A673 (cell line): Measurements from ENCODE around the gene GSAP. TPM values are rescaled to one million over a fixed set of nuclear protein-coding genes. Genes with fewer than 3 reads are reported as not detected.

Experiments
- BruUV-seq: library from RNA; stranded (reverse); fragments of 400-500 nt; replicated peaks from 2 replicates; lab custom pipeline; 2021; lab: Mats Ljungman, UMichigan
- CTCF ChIA-PET: fragments of 300-600 bp; sonication (Branson Sonifier 250); formaldehyde crosslinking; loops from one replicate; lab custom pipeline; 2022; ENCODE audit warnings: antibody characterized with exemption; lab: Charles Lee
- POLR2A ChIA-PET: fragments of 300-600 bp; sonication (Branson Sonifier 250); formaldehyde crosslinking; loops from one replicate; lab custom pipeline; 2022; ENCODE audit warnings: antibody characterized with exemption; ENCODE audit not compliant: low non-redundant PET; lab: Charles Lee
- DNase-seq: peaks from one replicate; pipeline ENCODE4 v3.0.0-alpha.2; 2015; ENCODE audit warnings: low spot score
- H3K27ac ChIP-seq: fragments of 200-600 bp; sonication (generic); 2 replicates; pipeline ENCODE4 v1.5.1; 2016; ENCODE audit warnings: mixed run types, low read depth, mild to moderate bottlenecking, mixed read lengths, antibody characterized with exemption, low read length; ENCODE audit not compliant: poor library complexity, severe bottlenecking
- H3K27me3 ChIP-seq: fragments of 200-600 bp; sonication (generic); replicated peaks from 2 replicates; pipeline ENCODE4 v1.6.1; 2017; ENCODE audit warnings: mixed run types, low read depth, mild to moderate bottlenecking, mixed read lengths, antibody characterized with exemption, low read length; ENCODE audit not compliant: insufficient read depth, poor library complexity
- H3K36me3 ChIP-seq: fragments of 200-600 bp; sonication (generic); 2 replicates; pipeline ENCODE4 v1.6.1; 2016; ENCODE audit warnings: mixed run types, mild to moderate bottlenecking, mixed read lengths, antibody characterized with exemption, low read length; ENCODE audit not compliant: insufficient read depth, poor library complexity, severe bottlenecking
- H3K4me1 ChIP-seq: fragments of 200-600 bp; sonication (generic); 2 replicates; pipeline ENCODE4 v1.6.1; 2017; ENCODE audit warnings: mixed run types, mild to moderate bottlenecking, mixed read lengths, antibody characterized with exemption, low read length; ENCODE audit not compliant: insufficient read depth, poor library complexity, severe bottlenecking
- H3K4me3 ChIP-seq: fragments of 200-600 bp; sonication (generic); 2 replicates; pipeline ENCODE4 v1.5.1; 2016; ENCODE audit warnings: low read depth, mixed run types, mild to moderate bottlenecking, mixed read lengths, low read length; ENCODE audit not compliant: poor library complexity, severe bottlenecking
- H3K9me3 ChIP-seq: fragments of 200-600 bp; sonication (generic); 2 replicates; pipeline ENCODE4 v1.6.1; 2016; ENCODE audit warnings: mixed run types, low read depth, mild to moderate bottlenecking, mixed read lengths, antibody characterized with exemption, low read length; ENCODE audit not compliant: poor library complexity, severe bottlenecking
- CTCF ChIP-seq: fragments of 300-800, 200-600 bp; sonication (generic); conservative IDR thresholded peaks from 2 replicates; pipeline ENCODE4 v1.5.1; 2017; ENCODE audit warnings: low read depth, mild to moderate bottlenecking, antibody characterized with exemption, low read length, moderate library complexity, mixed read lengths
- EZH2 ChIP-seq: fragments of 200-600 bp; sonication (generic); IDR thresholded peaks from 2 replicates; pipeline ENCODE4 v1.6.1; 2017; ENCODE audit warnings: borderline replicate concordance, low read depth, mild to moderate bottlenecking, mixed read lengths, antibody characterized with exemption, low read length; ENCODE audit not compliant: poor library complexity, severe bottlenecking
- intact Hi-C: fragments of 100-400 bp; cut with micrococcal nuclease; formaldehyde crosslinking; loops from one replicate; pipeline ENCODE4 v1.10.0; 2022; ENCODE audit not compliant: unreplicated experiment
- total RNA-seq: library from RNA; stranded (reverse); gene quantifications from 2 replicates; pipeline ENCODE4 v1.2.3, GENCODE V29; 2021

GSAP gene
- total RNA-seq, 1 experiment from 2014 or later: 0.15 TPM

GRCh38 chr7:77321300-77321699 lies 94.8 kb downstream of the GSAP start:
- DNase-seq: no peak
- ChIA-PET POLR2A (no interaction called here), CTCF (no interaction called here)
- intact Hi-C loops: no loop called here
- H3K9me3 ChIP-seq: no peaks in the 10 kb centered on the region
- no peaks in the 10 kb centered on the region for H3K27me3 ChIP-seq
- H3K36me3 ChIP-seq: no peaks in the 10 kb centered on the region
- BruUV-seq: no TSS peak
- H3K4me3 ChIP-seq: no peak overlapping the region
- no peaks in the 10 kb centered on the region for H3K4me1 ChIP-seq
- no peak for TF ChIP-seq EZH2
- no peak for TF ChIP-seq CTCF
- H3K27ac ChIP-seq: no peak overlapping the region

- intact Hi-C loops: no loop called here
- H3K36me3 ChIP-seq: no peaks in the 10 kb centered on the region
- no peak for DNase-seq
- H3K27ac ChIP-seq: no peak overlapping the region
- ChIA-PET POLR2A (no interaction called here), CTCF (no interaction called here)
- H3K4me1 ChIP-seq: no peaks in the 10 kb centered on the region
- H3K9me3 ChIP-seq: no peaks in the 10 kb centered on the region
- no TSS peak for BruUV-seq
- TF ChIP-seq CTCF (no peak), EZH2 (no peak)
- no peaks in the 10 kb centered on the region for H3K27me3 ChIP-seq
- no peak overlapping the region for H3K4me3 ChIP-seq
Observed at GRCh38 chr7:77320714-77321113, 95.4 kb downstream of the GSAP start.

GRCh38 chr7:77320137-77320536 lies 96.0 kb downstream of the GSAP start:
- BruUV-seq: no TSS peak
- Histone ChIP-seq H3K27me3 (no peaks in the 10 kb centered on the region), H3K4me1 (no peaks in the 10 kb centered on the region), H3K36me3 (no peaks in the 10 kb centered on the region), H3K4me3 (no peak overlapping the region), H3K9me3 (no peaks in the 10 kb centered on the region), H3K27ac (no peak overlapping the region)
- TF ChIP-seq CTCF (no peak), EZH2 (no peak)
- peak; percentile 60 for DNase-seq
- ChIA-PET POLR2A (no interaction called here), CTCF (no interaction called here)
- intact Hi-C loops: no loop called here
